Bronchial epithelial cell (primary cell): ENCODE results near the gene NDUFS6. TPM values are rescaled to one million over a fixed set of nuclear protein-coding genes. Genes with fewer than 3 reads are reported as not detected.

Experiments
- DNase-seq: peaks from one replicate; pipeline ENCODE4 v3.0.0-alpha.2; 2010; ENCODE audit warnings: low read depth
- FAIRE-seq: peaks from 2 replicates; lab custom pipeline; 2011; peaks lifted over from hg19 to GRCh38; lab: Jason Lieb, UNC
- H3K27me3 ChIP-seq: 2 replicates; pipeline ENCODE4 v1.5.1; 2011; ENCODE audit warnings: low read length; ENCODE audit not compliant: control insufficient read depth, insufficient read depth
- H3K36me3 ChIP-seq: 2 replicates; pipeline ENCODE4 v1.5.1; 2011; ENCODE audit warnings: low read length; ENCODE audit not compliant: control insufficient read depth, insufficient read depth
- H3K4me3 ChIP-seq: 2 replicates; pipeline ENCODE4 v1.5.1; 2011; ENCODE audit warnings: mild to moderate bottlenecking, low read depth, low read length, control low read depth
- total RNA-seq: library from RNA; depleted of rRNA; stranded (reverse); fragments of >200 nt; gene quantifications from 2 replicates; pipeline ENCODE4 v1.2.1, GENCODE V29; 2014
- TF ChIP-seq, protein P1 (sequence below): IDR thresholded peaks from 2 replicates; pipeline ENCODE4 v1.5.1; 2011; ENCODE audit warnings: mild to moderate bottlenecking, moderate library complexity, low read length, control low read depth, inconsistent platforms; ENCODE audit not compliant: insufficient read depth, severe bottlenecking

The NDUFS6 gene
- total RNA-seq, 1 donor from 2014 or later: 21.1 TPM

GRCh38 chr5:1864896-1865440 is 63.8 kb downstream of the NDUFS6 start:
- H3K27me3 ChIP-seq: peaks cover 11% of the 10 kb centered on the region
- FAIRE-seq (no peak), DNase-seq (no peak)
- TF ChIP-seq, protein P1, sequence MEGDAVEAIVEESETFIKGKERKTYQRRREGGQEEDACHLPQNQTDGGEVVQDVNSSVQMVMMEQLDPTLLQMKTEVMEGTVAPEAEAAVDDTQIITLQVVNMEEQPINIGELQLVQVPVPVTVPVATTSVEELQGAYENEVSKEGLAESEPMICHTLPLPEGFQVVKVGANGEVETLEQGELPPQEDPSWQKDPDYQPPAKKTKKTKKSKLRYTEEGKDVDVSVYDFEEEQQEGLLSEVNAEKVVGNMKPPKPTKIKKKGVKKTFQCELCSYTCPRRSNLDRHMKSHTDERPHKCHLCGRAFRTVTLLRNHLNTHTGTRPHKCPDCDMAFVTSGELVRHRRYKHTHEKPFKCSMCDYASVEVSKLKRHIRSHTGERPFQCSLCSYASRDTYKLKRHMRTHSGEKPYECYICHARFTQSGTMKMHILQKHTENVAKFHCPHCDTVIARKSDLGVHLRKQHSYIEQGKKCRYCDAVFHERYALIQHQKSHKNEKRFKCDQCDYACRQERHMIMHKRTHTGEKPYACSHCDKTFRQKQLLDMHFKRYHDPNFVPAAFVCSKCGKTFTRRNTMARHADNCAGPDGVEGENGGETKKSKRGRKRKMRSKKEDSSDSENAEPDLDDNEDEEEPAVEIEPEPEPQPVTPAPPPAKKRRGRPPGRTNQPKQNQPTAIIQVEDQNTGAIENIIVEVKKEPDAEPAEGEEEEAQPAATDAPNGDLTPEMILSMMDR: no peak
- H3K36me3 ChIP-seq: no peaks in the 10 kb centered on the region
- no peak overlapping the region for H3K4me3 ChIP-seq

DNA sequence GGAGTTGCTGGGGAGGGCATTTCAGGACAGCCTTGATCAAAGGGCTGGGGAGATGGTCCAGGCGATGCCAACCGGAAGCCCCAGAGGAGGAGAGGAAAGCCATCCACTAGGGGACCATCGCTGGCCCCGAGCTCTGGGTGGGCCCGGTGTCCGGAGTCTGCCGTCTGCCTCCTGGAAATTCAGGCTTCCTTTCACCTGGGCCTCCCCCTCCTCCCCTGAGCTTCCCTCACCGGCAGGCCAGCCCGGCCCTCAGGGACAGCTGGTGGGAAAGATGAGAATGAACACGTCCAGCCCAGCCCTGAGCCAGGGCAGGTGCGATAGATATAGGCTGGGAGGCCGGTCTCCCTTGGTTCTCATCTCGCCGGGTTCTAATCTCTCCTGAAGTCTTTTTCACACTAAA is 64.3 kb downstream of the NDUFS6 start:
- Histone ChIP-seq H3K36me3 (no peaks in the 10 kb centered on the region), H3K27me3 (peaks cover 11% of the 10 kb centered on the region), H3K4me3 (no peak overlapping the region)
- DNase-seq (no peak), FAIRE-seq (no peak)
- TF ChIP-seq, protein P1: no peak

Other genes with a start within 250 kb of the NDUFS6 start
- 61.1 and 63.1 TPM in 2 replicates for gene MRPL36, start 1.6 kb upstream of the NDUFS6 start, total RNA-seq
- under 0.01 and 1.1 TPM in 2 replicates for gene IRX4, start 81.5 kb downstream of the NDUFS6 start, total RNA-seq